Immature natural killer cell (primary cell): ENCODE data around the gene TBC1D22A. TPM values are rescaled to one million over a fixed set of nuclear protein-coding genes. Genes with fewer than 3 reads are reported as not detected.

Experiments used
- DNase-seq, 3 donors: peaks; one replicate each; pipeline ENCODE4 v3.0.0; 2022; ENCODE audit warnings: mixed read lengths in 1 of 3
- H3K27ac Mint-ChIP-seq, 6 donors: one replicate each; pipeline ENCODE4 v1.8.0; 2020; ENCODE audit warnings: mixed read lengths in 6 of 6, mild to moderate bottlenecking in 5 of 6, inconsistent platforms in 4 of 6, moderate library complexity in 3 of 6
- H3K27me3 Mint-ChIP-seq, 3 donors: one replicate each; pipeline ENCODE4 v1.8.0; 2020 to 2021; ENCODE audit warnings: low read depth in 3 of 3, mild to moderate bottlenecking in 3 of 3, mixed read lengths in 3 of 3, moderate library complexity in 3 of 3, inconsistent platforms in 1 of 3
- H3K36me3 Mint-ChIP-seq, 3 donors: one replicate each; pipeline ENCODE4 v1.8.0; 2020; ENCODE audit warnings: mixed read lengths in 3 of 3, inconsistent platforms in 2 of 3, mild to moderate bottlenecking in 2 of 3
- H3K4me1 Mint-ChIP-seq, 2 donors: one replicate each; pipeline ENCODE4 v1.8.0; 2020; ENCODE audit warnings: inconsistent platforms in 2 of 2, mild to moderate bottlenecking in 2 of 2, mixed read lengths in 2 of 2, moderate library complexity in 1 of 2
- H3K4me3 Mint-ChIP-seq, 5 donors: one replicate each; pipeline ENCODE4 v1.8.0; 2020; ENCODE audit warnings: mild to moderate bottlenecking in 5 of 5, mixed read lengths in 5 of 5, inconsistent platforms in 3 of 5, moderate library complexity in 3 of 5
- H3K9me3 Mint-ChIP-seq, 6 donors: one replicate each; pipeline ENCODE4 v1.8.0; 2020; ENCODE audit warnings: mild to moderate bottlenecking in 6 of 6, mixed read lengths in 6 of 6, inconsistent platforms in 4 of 6, moderate library complexity in 3 of 6
- polyA plus RNA-seq, 3 donors: library from polyadenylated mRNA; unstranded; fragments of 300-500 nt; fragmentation: Illumina TruSeq; gene quantifications; one replicate each; pipeline ENCODE4 v1.2.3, GENCODE V29; 2021

Gene TBC1D22A
- polyA plus RNA-seq, 3 donors from 2014 or later, result 20.6 to 28.0 (median 24.0) TPM

GRCh38 chr22:47189056-47189916 lies 426.8 kb downstream of the TBC1D22A start:
- no peaks in the 10 kb centered on the region for H3K4me1 Mint-ChIP-seq
- H3K27me3 Mint-ChIP-seq, result peaks cover 1 to 2% (median 2%) of the 10 kb centered on the region in 3 donors
- no peaks in the 10 kb centered on the region for H3K36me3 Mint-ChIP-seq
- H3K27ac Mint-ChIP-seq, result no peak overlapping the region
- DNase-seq, result no peak
- H3K9me3 Mint-ChIP-seq, result peaks cover 0 to 22% (median 8%) of the 10 kb centered on the region in 6 donors
- H3K4me3 Mint-ChIP-seq, result no peak overlapping the region

GRCh38 chr22:47190276-47190956 lies 428.0 kb downstream of the TBC1D22A start:
- Mint-ChIP-seq H3K36me3 (no peaks in the 10 kb centered on the region), H3K4me3 (no peak overlapping the region), H3K27me3 (peaks cover 1 to 4% (median 2%) of the 10 kb centered on the region in 3 donors), H3K27ac (no peak overlapping the region), H3K4me1 (no peaks in the 10 kb centered on the region), H3K9me3 (peaks cover 0 to 11% (median 5%) of the 10 kb centered on the region in 6 donors)
- DNase-seq, result no peak

DNA sequence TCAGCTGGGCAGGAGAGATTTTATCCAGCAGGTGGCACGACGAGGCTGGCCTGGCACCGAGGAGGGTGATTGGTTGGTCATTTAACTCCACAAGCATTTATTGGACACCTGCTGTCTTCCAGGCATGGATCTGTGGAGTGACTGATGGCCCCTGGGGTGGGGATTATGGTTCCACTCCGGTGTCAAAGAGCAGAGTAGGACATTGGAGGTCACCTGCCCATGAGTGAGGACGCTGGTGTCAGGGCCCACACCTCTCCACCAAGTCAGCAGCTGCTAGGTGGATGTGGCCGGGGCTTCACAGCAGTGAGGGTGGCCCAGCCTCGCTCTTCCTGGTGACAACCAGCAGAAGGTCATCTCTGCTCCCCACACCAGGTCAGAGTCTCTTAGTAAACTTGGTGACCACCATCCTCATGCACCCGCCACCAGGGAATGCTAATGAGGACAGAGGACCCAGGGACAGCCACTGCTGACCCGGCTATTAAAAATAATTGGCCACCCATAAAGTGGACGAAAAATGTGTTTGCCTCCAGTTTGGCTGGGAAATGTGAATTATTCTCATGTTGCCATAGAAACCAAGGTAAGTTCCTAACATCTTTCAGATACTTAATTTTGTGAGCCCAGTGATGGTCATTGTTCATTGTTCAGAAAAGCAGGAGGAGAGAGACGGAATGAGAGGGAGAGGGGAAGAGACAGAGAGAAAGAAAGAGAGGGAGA lies 428.7 kb downstream of the TBC1D22A start:
- Mint-ChIP-seq H3K36me3 (no peaks in the 10 kb centered on the region), H3K4me1 (no peaks in the 10 kb centered on the region), H3K27ac (no peak overlapping the region), H3K9me3 (peaks cover 0 to 4% (median 0%) of the 10 kb centered on the region in 6 donors), H3K27me3 (peaks cover 1 to 4% (median 2%) of the 10 kb centered on the region in 3 donors), H3K4me3 (no peak overlapping the region)
- no peak for DNase-seq

DNA sequence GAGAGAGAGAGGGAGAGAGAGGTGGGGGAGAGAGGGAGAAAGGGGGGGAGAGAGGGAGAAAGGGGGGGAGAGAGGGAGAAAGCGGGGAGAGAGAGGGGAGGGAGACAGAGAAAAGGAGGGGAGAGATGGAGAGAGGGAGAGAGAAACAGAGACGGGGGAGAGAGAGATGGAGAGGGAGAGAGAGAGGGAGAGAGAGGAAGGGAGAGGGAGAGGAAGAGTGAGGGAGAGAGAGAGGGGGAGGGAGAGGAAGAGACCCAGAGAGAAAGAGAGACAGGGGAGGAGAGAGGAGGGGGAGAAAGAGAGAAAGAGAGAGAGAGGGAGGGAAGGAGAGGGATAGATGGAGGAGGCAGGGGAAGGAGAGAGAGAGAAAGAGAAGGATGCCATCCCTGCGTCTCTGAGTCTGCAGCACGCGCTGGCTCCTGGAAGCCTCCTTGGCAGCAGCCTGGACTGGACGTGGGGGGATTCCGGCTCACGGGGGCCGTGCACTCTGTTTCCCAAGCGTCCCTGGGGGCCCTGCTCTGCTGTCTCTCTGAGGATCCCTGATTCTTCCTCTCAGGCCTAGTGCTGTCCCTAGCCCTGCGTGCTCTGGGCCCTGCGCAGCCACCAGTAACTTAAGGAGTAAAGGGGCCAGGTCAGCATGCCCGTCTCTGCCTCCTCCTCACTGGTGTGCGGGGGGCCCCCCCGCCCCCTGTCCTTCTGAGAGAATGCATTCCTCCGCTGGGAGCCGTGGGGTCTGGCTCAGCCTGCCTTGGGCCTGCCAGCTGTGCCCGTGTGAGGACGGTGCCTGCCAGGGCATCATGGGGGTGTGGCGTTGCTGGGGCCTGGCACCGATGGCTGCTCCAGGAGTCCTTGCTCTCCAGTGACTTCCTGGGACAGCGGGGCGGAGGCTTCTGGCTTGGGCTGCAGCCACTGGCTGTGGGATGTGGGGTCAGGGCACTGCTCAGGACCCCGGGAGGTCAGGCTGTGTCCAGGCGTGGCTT lies 429.5 kb downstream of the TBC1D22A start:
- H3K27ac Mint-ChIP-seq, result no peak overlapping the region
- DNase-seq, result no peak
- H3K4me1 Mint-ChIP-seq, result no peaks in the 10 kb centered on the region
- H3K36me3 Mint-ChIP-seq, result no peaks in the 10 kb centered on the region
- H3K9me3 Mint-ChIP-seq, result no peaks in the 10 kb centered on the region
- no peak overlapping the region for H3K4me3 Mint-ChIP-seq
- H3K27me3 Mint-ChIP-seq, result peaks cover 0 to 4% (median 1%) of the 10 kb centered on the region in 3 donors

DNA sequence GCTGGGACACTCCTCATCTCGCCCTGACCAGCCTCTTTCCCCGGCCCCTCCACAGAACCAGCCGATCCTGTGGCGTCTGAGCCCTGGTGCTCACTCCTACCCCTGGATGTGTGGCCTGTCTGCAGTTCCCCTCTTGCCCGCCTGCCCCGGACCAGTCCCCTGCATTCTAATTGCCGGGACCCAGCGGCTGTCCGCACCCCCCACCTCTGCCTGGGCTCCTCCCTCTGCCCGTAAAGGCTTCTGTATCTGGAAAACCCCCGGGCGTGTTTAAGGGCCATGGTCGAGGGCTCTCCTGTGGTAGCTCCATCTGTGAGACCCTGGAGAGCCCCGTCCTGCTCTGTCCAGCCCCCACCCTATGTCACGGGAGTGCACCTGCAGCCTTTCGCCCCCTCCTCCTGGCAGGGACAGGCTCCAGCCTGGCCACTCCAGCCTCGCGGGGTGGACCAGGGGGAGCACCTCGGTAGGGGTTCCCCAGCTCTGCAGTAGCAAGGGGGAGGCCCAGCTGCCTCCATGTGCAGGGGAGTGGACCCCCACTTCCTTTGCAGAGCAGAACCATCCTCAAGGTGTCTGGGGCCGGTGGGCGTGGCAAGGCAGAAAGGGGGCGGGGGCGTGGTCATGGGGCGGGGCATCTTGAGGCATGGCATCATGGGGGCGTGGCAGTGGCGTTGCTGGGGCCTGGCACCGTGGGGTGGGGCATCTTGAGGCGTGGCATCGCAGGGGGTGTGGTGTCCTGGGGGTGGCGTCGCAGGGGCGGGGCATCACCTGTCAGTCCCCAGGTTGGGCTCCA lies 430.4 kb downstream of the TBC1D22A start:
- Mint-ChIP-seq H3K9me3 (no peaks in the 10 kb centered on the region), H3K4me3 (no peak overlapping the region), H3K27ac (no peak overlapping the region), H3K4me1 (no peaks in the 10 kb centered on the region), H3K36me3 (no peaks in the 10 kb centered on the region), H3K27me3 (peaks cover 0 to 4% (median 1%) of the 10 kb centered on the region in 3 donors)
- no peak for DNase-seq

- peak overlapping the region in 1 of 6 donors; percentile 34 for H3K27ac Mint-ChIP-seq
- no peak overlapping the region for H3K4me3 Mint-ChIP-seq
- H3K27me3 Mint-ChIP-seq, result peaks cover 1 to 4% (median 3%) of the 10 kb centered on the region in 3 donors
- H3K9me3 Mint-ChIP-seq, result no peaks in the 10 kb centered on the region
- H3K36me3 Mint-ChIP-seq, result no peaks in the 10 kb centered on the region
- no peaks in the 10 kb centered on the region for H3K4me1 Mint-ChIP-seq
- no peak for DNase-seq
Measured at GRCh38 chr22:47193606-47194329, 431.3 kb downstream of the TBC1D22A start.

- peaks cover 4 to 5% (median 5%) of the 10 kb centered on the region in 3 donors for H3K27me3 Mint-ChIP-seq
- H3K27ac Mint-ChIP-seq, result peak overlapping the region in 1 of 6 donors; percentile 68
- no peaks in the 10 kb centered on the region for H3K36me3 Mint-ChIP-seq
- no peaks in the 10 kb centered on the region for H3K9me3 Mint-ChIP-seq
- H3K4me1 Mint-ChIP-seq, result no peaks in the 10 kb centered on the region
- DNase-seq, result no peak
- no peak overlapping the region for H3K4me3 Mint-ChIP-seq
Measured at GRCh38 chr22:47194476-47195155, 432.2 kb downstream of the TBC1D22A start.

DNA sequence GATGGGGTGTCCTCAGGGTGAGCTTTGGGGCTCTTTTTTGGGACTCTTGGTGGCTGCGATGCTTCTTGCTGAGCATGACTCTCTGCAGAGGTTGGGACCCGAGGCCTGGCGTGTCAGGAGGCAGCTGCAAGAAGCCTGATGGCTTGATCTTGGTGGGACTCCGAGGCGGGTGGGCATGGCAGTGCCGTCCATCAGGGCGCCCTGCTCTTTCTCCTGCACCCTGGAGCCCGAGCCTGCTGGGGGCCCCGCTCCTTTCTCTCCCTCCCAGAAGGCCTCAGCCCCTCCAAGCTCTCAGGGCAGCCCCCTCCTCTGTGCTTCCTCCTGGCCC lies 432.7 kb downstream of the TBC1D22A start:
- no peaks in the 10 kb centered on the region for H3K4me1 Mint-ChIP-seq
- DNase-seq, result no peak

DNA sequence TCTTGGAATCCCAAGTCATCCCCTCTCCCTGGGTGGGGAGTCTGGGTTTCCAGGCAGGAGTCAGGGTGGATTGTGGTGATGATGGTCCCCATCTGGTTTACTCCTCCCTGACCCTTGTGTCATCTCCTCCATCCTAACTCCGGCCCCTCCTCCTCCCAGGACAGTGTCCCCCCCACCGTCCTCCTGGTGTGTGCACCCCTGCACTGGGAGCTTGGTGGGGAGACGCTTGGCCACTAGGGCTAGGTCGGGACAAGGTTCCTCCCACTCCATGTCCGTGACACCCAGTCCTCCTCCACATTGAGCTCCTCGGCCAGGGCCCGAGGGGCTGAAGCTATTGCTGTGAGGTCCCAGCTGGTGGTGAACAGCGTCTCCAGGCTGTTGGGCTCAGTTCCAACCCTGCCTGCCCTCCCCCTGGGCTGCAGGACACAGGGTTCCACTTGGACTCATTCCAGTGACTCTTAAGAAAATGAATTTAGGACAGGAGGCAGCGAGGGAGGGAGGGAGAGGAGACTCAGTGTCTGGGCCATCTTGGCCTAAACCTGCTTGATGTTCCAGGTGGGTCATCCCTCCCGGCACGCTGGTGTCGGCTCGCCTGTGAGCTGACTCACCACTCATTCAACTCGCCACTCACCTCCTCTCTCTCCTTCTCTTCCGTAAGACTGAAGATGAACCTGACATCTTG lies 433.2 kb downstream of the TBC1D22A start:
- Mint-ChIP-seq H3K4me1 (no peaks in the 10 kb centered on the region), H3K36me3 (no peaks in the 10 kb centered on the region), H3K4me3 (no peak overlapping the region), H3K27me3 (peaks cover 3 to 6% (median 5%) of the 10 kb centered on the region in 3 donors), H3K9me3 (no peaks in the 10 kb centered on the region), H3K27ac (no peak overlapping the region)
- DNase-seq, result no peak

More for the DNA sequence above, 432.7 kb downstream of the TBC1D22A start:
- Mint-ChIP-seq H3K36me3 (no peaks in the 10 kb centered on the region), H3K4me3 (no peak overlapping the region), H3K27me3 (peaks cover 3 to 7% (median 5%) of the 10 kb centered on the region in 3 donors), H3K9me3 (no peaks in the 10 kb centered on the region), H3K27ac (no peak overlapping the region)

- H3K4me3 Mint-ChIP-seq, result peak overlapping the region in 1 of 5 donors; percentile 21
- H3K9me3 Mint-ChIP-seq, result no peaks in the 10 kb centered on the region
- H3K36me3 Mint-ChIP-seq, result no peaks in the 10 kb centered on the region
- no peak overlapping the region for H3K27ac Mint-ChIP-seq
- H3K27me3 Mint-ChIP-seq, result peaks cover 3 to 6% (median 5%) of the 10 kb centered on the region in 3 donors
- DNase-seq, result no peak
- no peaks in the 10 kb centered on the region for H3K4me1 Mint-ChIP-seq
Measured at GRCh38 chr22:47196166-47196849, 433.9 kb downstream of the TBC1D22A start.
